AG08396 (cell line): Measurements from ENCODE around the gene LPCAT2.
A peak's percentile ranks its signal among the peaks of the same experiment; 100 is the strongest.

Experiments
- DNase-seq: peaks from one replicate; pipeline ENCODE4 v3.0.0; 2012; ENCODE audit warnings: low spot score, mixed read lengths

The LPCAT2 gene

DNA sequence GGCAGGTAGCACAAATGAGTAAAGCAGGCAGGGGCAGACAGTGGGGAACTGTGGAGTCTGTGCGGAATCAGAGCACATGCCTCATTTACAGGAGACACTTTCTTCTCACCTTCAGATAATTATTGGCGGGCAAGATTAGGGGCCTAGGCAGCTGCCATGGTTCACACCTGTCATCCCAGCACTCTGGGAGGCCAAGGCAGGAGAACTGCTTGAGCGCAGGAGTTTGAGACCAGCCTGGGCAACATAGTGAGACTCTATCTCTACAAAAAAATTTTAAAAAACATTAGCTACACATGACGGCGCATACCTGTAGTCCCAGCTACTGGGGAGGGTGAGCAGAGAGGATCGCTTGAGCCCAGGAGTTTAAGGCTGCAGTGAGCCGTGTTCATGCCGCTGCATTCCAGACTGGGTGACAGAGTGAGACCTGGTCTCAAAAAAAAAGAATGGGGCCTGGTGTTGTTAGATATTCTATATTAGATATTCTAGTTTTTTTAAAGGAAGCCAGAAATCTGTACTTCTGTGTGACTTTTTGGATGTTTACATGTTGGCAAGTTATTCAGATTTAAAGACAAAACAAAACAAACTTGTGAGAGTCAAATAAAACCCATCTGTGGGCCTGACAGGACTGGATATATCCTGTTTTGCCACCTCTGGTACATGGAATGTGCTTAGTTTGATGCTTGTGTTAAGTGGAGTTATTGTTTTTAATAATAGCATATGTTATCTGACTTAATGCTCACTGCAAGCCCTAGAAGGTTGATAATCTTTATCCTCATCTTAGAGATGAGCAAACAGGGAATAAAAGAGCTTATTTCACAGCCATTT, 4.9 kb upstream of the LPCAT2 start:
- no peak for DNase-seq

DNA sequence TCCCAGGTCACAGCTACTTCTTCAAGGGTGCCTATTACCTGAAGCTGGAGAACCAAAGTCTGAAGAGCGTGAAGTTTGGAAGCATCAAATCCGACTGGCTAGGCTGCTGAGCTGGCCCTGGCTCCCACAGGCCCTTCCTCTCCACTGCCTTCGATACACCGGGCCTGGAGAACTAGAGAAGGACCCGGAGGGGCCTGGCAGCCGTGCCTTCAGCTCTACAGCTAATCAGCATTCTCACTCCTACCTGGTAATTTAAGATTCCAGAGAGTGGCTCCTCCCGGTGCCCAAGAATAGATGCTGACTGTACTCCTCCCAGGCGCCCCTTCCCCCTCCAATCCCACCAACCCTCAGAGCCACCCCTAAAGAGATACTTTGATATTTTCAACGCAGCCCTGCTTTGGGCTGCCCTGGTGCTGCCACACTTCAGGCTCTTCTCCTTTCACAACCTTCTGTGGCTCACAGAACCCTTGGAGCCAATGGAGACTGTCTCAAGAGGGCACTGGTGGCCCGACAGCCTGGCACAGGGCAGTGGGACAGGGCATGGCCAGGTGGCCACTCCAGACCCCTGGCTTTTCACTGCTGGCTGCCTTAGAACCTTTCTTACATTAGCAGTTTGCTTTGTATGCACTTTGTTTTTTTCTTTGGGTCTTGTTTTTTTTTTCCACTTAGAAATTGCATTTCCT, 3.4 kb upstream of the LPCAT2 start:
- DNase-seq: no peak

DNA sequence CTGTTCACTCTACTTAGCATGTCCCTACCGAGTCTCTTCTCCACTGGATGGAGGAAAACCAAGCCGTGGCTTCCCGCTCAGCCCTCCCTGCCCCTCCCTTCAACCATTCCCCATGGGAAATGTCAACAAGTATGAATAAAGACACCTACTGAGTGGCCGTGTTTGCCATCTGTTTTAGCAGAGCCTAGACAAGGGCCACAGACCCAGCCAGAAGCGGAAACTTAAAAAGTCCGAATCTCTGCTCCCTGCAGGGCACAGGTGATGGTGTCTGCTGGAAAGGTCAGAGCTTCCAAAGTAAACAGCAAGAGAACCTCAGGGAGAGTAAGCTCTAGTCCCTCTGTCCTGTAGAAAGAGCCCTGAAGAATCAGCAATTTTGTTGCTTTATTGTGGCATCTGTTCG, 2.8 kb upstream of the LPCAT2 start:
- DNase-seq: no peak

DNA sequence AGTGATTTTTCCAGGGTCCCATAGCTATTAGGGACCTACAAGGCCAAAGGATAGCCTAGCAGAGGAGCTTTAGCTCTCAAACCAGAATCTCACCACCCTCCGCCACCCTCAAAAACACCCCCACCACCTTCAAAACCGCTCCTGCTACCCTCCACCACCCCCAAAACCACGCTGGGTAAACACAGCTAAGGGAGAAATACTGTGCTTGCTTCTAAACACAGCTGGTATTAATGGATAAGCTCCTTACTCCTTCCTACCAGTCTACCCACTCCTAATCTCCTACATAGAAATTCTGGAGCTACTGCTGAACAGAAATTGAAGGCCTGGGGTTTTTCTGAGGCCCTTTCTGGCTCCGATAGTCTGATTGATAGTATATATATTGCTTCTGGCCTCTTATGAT, 2.2 kb upstream of the LPCAT2 start:
- DNase-seq: no peak

DNA sequence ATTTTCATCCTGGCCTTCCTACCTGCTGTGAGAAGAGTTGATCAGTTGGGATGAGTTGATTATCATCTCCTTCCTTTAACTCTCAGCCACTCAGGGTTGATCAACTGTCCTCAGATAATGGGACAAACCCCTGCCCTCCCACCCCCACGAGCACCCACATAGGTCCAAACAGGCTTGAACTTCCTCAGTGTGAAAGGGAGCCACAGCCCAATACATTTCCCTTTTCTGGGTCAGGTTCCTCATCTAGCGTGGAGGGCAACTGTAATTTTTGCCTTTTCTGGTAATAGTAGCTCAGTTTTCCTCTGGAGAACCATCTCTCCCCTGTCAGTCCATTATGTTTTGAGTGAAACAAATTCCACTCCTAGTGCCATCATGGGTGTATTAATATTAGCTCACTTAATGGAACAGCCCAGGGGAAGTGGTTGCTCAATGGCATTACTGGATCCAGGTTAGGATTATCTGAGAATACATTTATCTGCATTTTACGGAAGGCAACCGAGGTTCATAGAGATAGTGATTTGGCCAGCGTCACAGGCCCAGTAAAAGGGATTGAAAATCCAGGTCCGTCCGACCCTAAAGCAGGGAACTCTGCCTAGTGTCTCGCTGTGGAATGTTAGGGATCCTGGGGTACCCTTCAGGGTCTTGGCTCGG, 476 bp upstream of the LPCAT2 start:
- no peak for DNase-seq

DNA sequence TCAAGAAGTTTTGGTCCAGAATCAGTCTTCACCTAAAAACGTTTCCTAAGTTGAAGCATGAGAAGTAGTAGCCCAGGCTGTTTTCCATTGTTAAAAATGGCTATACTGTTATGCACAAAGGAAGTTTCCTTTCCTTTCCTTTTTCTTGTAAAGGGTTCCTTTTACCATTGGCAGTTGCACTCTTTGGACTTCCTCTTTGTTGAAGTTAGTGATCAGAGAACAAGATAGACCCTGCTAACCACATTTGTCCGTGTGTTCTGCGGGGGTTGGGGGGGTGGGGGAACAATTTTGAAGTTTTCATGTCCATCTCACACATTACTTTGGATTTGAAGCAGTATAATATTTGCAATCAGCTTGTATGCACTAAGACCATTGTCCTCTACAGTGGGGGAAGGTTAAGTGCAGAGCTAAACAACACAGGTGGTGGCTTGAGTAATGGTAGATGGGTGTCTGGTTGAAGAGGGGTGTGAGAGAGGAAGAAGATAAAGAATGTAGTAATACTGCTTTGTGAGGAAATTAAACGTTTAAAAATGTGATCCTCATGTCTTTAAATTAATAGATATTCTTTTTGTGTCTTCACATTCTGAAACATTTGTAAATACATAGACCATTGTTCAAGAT, 1.4 kb downstream of the LPCAT2 start:
- no peak for DNase-seq

DNA sequence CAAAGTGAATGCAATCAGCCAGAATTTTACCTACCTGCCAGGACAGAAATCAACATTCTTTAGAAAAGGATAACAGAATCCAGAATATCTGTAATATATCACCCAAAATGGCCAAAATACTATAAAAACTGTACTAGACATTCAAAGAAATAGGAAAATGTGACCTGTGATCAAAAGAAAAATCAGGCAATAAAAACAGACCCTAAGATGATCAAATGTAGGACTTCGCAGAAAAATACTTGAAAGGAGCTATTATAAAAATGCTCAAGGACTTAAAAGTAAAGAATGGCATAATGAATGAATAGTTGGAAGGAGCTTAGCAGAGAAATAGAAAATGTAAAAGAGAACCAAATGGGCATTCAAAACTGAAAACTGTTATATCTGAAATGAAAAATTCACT, 4.1 kb downstream of the LPCAT2 start:
- no peak for DNase-seq

DNA sequence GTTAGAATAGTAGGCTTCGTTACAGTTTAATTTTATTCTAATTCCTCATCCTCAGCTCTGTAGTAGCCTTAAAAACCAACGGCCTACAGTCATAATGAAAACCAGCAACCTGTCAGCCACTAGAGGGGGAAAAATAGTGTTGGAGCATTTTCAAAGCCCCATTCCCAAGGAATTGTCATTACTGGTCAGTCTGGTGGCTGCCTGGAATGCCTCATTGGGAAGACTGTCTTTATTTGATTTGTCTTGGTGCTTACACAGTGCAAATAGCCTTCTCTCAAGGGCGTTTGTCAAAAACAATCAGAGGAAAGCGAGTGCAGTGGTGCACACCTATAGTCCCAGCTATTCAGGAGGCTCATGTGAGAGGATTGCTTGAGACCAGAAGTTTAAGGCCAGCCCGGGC, 4.7 kb downstream of the LPCAT2 start:
- DNase-seq: no peak

DNA sequence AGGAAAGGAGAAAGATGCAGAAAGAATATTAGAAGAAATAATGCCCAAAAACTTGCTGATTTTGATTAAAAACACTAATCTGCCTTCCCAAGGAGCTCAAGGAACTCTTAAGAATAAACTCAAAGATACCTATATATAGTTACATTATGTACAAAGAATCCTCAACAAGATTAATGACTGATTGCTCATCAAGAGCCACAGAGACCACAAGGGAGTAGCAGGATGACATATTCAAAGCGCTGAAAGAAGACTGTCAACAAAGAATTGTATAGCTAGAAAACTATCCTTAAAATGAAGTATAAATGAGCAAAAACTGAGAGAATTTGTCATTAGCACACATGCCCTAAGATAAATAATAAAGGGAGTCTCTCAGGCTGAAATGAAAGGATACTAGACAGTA, 6.2 kb downstream of the LPCAT2 start:
- DNase-seq: no peak

DNA sequence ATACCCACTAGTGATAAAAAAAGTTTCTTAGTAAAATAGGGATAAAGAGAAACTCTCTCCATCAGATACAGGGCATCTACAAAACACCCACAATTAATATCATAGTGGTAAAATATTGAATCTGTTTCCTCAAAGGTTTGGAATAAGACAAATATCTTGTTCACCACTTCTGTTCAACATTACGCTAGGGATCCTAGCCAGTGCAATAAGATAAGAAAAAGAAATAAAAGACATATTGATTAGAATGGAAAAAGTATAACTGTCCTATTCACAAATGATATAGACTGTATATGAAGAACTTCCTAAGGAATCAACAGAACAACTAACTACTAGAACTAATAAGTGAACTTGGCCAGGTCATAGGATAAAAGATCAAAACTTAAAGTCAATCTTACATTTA, 12.9 kb downstream of the LPCAT2 start:
- no peak for DNase-seq

DNA sequence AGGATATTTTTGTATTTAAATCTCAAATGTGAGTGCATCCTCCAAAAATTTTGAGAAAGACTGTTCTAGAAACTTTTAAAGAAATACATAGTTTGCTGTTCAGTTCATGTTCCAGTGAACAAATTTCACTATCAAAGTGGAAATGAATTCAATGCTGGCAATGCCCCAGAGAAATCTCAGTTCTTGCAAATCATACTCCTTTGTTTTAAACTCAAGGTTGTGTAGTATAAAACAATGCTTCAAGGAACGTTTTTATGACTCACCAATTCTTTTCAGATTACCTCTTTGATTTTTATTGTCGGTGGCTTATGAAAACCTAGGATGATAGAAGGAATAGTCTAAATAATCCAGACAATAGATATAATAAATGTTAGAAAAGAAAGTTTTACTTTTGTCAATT, 17.6 kb downstream of the LPCAT2 start:
- no peak for DNase-seq

DNA sequence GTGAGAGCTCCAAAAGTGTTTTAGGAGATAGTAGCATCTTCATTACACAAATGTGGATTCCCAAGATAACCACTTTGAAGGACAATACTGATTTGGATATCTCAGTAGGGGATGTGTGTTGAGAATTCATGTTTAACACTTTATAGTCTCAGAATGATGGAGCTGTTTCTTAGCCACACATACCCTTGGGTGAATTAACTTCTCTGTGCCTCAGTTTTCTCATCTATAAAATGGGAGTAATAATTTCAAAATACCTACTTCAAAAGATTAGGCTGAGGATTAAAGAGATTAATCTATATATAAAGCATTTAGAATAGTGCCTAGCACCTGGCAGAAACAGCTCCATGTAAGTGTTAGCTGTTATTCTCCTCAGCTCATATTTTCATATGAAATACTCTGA, 19.0 kb downstream of the LPCAT2 start:
- DNase-seq: no peak

DNA sequence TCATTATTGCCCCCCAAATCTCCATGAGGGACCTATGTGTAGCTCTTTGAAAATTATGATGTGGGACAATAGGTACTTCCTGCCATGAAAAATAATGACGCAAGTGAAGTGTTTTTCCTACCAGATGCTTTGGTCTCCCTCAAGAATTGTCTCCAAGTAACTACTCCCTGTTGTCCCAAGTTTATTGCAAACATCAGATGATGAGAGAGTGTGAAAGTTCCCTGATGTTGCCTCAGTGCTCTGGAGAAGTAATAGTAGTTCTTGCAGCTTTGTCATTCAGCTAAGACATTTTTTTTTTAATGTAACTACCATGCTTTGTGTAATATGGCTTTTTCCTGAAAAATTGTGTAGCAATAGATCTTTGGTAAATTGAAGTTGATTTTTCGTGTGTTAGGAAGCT, 20.1 kb downstream of the LPCAT2 start:
- no peak for DNase-seq

DNA sequence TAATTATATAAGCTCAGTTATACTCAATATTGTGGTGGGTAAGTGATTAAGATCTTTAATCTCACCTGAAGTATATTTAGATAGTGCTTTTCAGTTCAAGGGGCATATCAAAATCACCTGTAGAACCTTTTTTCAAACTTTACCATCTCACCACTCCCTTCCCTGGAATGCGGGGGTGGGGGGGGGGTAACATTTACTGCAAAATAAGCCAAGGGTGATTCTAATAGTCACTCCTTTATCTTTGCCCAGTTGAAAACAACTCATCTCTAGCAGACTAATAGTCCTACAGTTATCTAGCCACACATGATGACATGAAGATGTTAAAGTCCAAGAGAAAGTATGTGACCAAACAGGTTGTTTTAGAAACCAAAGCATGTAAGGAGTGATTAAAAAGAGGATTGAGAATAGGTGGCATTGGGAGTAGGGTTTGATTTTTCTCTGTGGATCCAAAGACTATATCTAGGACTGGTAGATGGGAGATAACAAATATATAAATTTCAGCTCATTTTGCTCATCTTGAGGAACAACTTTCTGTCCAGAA, 21.5 kb downstream of the LPCAT2 start:
- DNase-seq: no peak

DNA sequence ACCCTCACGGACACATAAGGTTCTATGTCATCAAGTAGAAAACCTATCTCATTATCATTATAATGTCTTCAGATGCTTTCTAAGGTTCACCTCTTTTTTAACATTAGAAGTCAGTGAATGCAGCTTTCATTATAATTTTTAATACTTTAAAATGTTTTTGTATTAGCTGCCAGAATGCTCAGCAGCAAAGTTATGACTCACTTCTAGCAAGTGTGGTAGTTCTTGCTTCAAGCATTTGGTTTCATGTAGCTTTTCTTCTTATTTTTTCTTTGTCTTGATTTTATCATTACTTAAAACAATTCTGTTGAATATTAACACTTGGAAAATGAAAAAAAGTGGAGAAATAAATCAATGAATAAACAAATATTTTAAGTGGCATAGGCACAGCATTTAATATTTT, 23.4 kb downstream of the LPCAT2 start:
- DNase-seq: no peak

DNA sequence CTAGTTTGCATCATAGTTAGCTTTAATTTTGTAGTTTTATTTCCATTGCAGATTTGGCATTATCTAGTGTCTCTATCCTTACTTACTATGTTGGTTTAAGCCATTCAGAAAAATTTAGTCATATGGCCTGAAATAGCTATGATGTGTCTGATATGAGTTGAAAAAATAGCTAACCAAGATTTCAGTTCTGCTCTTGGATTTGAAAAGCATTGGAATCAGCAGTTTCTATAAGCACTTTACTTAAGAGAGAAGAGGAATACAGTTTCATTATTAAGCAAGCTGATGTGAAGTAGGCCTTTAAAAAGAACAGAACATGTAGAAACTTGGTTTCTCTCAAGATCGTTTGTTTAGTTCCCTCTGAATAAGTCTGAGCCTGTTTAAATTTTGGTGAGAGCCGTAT, 25.9 kb downstream of the LPCAT2 start:
- no peak for DNase-seq

DNA sequence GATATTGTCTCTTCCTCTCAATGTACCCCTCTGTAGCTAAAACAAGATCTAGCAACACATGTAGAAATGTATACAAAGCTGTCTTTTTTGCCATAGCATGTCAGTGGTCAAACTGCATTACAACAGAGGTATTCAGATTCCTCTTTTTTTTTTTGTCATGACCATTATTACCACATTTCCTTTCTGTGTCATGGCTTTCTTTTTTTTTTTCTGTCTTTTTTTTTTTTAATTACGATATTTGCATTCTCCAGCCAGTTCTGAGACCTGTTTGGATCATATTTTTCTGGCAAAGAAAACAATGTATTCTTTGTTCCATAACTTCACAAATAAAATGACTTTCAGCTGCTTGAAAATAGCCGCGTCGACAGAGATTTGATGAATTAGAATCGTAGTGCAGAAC, 30.2 kb downstream of the LPCAT2 start:
- no peak for DNase-seq

DNA sequence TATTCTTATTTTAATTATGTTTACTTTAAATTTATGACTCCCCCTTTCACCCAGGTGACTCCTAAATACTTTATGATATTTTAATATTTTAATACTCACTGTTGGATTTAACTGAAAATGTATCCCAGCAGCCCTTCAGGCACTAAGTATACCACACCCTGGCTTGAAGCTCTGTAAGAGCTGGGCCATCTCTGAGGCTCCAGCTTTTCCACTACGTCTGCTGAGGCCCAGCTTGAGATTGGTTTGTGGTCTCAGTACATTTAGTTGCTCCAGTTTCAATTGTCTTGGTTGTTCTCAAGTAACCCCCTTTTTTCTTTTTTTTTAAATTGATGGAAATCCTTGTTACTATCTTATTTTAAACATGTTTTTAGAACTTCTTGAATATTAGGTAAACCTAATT, 30.6 kb downstream of the LPCAT2 start:
- no peak for DNase-seq

DNA sequence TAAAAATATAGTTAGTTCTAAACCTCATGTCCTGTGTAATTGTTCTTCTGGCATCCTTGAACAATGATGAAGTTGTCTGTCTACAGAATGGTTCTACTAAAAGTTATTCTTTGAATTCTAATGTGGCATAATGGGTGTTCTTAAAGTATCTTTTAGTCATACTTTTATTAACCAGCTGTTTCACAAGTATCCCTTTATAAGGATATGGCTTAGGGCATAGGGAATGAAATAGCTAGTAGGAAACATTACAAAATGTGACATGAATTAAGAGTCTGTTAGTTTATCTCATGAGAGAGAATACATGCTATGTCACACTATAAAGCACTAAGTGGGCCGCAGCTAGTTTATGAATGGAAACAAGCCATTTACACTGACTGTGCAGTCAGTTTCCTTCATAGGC, 31.3 kb downstream of the LPCAT2 start:
- DNase-seq: no peak

DNA sequence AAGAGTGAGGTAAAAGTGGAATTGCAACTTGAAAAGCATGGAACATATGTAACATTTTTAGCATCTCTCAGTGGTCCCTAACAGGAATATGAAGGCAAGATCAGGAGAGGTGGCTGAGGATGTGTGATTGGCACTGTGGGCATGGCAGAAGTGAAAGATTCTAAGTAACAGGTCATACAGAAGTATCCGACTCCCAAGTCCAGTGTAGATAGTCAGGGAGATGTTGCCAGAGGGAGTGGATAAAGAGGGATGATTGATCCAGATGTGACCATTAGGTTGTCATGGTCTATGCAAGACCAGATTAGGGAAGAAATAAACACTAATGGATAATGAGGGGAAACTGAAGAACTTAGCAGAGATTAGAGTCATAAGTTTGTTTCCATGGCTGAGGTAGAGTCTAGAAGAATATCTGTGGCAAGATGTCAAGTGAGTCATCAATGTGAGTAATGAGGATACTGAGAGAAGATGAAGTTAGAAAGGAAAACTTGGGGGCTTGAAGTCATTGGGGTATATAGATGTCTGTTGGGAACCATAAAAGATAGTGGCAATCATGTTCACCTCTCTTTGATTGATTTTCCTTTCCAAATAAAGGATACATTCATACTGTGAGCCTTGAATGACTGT, 33.7 kb downstream of the LPCAT2 start:
- DNase-seq: peak; percentile 6

DNA sequence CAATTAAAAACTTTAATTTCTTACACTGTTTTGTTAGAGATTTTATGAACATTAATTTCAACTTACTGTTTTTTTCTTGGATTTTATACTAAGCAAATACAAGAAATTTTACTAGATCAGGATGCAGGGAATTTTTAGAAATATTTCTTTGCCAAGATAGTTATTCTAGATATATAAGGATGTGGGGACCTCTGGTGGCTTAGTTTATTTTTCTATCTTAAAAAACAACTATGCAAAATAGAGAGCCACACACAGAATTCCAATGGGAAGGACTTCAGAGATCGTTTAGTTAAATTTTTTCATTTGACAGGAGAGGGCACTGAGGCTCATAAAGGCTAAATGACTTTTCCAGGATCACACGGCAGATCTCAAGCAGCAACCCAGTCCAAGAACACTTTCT, 34.6 kb downstream of the LPCAT2 start:
- DNase-seq: no peak

DNA sequence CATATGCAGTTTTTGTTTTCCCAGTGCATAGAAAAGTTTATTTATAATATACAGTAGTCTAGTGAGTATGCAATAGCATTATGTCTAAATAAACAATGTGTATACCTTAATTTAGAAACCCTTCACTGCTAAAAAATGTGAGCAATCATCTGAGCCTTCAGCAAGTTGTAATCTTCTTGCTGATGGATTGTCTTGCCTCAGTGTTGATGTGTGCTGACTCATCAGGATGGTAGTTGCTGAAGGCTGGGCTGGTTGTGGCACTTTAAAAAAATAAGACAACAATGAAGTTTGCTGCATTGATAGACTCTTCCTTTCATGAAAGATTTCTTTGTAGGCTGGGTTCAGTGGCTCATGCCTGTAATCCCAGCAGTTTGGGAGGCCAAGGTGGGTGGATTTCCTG, 43.7 kb downstream of the LPCAT2 start:
- DNase-seq: no peak
